GM04503 (cell line): Measurements from ENCODE around the gene CFAP74.

ENCODE experiments used
- DNase-seq: peaks from one replicate; pipeline ENCODE4 v3.0.0-alpha.2; 2012; ENCODE audit warnings: low read depth

CFAP74 gene

DNA sequence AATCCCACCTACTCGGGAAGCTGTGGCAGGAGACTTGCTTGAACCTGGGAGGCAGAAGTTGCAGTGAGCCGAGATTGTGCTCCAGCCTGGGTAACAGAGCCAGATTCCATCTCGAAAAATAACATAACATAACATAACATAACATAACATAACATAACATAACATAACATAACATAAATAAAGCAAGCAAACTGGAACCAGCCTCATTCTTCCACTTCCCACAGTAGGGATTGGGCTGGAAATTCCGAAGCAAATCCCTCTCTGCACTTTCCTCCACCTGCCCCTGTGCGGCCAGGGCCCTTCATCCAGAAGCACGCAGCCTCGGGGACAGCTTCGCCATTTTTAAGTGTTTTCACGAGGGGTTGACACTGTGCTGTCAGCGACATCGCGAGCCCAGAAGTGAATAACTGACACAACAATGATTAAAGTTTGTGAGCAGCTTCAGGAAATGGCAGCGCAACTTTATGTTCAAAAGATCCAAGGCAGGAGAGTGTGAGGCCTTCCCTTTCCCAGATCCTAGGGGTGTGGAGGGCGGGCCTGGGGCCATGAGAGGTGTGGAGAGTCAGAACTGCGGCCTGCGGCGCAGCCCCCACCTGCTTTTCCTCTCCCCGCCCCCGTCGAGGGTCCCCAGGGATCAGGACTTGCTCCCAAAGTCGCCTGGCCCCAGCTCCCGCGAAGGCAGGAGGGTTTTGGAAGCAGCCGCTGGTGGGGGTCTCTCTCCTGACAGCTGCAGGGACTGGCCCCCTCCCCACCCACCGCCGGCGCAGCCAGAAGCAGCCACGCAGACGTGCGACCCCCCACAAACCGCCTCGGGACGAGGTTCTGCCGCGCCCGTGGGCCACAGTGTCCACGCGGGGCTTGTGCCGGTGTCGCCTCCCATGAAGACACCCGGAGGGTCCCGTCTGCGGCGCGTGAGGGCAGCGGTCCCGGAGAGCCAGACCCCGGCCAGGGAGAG is 14.9 kb upstream of the CFAP74 start:
- no peak for DNase-seq

DNA sequence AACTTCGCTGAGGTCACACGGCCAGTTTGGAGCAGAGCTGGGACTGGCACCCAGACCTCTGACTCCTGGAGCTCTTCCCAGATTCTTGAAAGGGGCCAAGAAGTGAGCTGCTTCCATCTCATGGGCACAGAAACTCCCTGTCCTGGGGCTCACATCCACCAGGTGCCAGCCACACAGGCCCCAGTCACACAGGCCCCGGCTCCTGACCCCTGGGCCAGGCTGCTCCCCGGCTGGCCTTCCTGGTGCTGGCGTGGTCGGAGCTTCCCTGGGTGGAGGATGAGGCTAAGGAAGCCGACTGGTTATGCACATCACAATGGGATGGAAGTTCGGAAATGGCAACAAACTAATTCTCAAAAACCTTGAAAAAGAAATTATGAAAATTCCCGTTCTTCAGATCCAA is 12.5 kb upstream of the CFAP74 start:
- DNase-seq = no peak

DNA sequence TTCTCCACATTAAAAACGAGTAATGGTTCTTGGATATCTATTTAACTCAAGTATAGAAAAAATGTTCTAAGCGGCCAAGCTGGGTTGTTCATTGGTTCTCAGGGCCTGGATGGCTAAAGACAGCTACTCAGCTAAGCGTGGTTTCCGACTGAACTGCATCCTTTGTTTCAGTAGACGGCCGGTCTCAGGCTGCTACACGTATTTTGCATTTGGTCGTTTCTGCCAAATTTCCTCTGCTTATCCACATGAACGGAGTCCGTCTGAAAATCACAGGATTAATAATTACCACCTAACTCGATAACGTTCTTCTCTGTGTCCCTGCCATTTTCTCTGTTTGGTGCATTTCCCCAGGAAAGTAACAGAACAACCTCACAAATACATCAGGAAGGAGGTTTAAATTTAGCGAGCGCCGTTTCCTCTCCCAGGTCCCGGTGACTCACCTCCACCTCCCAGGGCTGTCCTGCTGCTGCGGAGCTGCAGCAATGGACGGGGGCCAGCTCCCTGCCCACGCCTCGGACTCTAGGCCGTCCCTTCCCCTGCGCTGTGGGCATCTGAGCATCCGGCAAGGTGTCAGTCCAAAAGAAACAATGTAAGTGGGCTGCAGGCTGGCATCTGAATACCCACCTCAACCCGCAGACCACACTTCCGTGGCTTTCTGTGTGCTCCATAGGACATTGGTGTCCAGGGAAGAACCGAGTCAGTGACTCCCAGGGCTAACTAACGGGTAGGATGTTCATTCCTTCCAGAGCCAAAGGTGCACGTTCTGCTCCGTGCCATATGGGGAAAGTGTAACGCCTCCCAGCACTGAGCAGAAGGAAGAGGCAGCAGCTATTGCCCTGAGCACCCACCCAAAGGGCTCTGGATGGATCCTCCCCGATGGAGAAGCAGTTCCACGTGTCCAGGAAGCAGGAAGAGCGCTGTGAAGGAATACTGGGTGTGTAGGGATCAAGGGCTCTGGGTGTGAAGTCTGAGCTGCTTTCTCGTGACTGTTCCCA is 11.5 kb upstream of the CFAP74 start:
- DNase-seq = no peak

GRCh38 chr1:2014181-2014580 is 10.6 kb upstream of the CFAP74 start:
- DNase-seq = no peak

DNA sequence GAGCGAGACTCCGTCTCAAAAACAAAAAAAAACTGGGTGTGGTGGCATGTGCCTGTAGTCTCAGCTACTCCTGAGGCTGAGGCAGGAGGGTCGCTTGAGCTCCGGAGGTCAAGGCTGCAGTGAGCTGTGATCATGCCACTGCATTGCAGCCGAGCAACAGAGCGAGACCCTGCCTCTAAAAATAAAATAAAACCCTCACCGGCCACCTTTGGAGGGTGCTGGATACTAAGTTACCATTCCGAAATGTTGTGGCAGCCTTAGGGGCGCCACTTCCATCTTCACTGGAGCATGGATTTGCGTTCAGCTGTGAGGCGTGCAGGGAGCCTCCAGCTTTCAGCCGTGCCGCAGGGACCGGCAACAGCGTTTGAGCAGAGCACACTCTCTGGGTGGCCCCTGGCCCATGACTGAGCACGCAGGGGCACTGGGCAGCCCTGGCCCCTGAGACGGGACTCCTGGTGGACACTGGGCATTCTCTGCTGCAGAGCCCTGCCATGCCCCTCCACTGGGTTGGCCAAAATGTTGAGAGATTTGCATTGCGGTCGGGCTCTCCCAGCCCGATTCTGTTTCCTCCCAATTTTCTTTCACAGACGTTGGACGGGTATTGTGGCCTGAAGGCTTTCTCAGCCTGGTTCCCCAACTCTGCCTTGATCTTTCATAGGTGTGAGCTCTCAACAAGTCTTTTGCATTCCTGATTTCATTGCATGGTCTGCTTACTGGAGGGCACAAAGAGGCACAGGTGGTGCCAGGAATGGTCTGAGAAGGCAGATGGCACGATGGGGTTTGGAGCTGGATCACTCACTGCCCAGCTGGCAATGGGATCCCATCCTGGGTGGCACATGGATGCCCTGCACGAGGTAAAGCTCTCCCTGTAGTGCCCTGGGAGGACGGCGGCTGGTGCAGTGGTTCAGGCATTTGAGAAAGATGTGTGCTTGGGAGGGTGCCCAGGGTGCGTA is 5.8 kb upstream of the CFAP74 start:
- no peak for DNase-seq

DNA sequence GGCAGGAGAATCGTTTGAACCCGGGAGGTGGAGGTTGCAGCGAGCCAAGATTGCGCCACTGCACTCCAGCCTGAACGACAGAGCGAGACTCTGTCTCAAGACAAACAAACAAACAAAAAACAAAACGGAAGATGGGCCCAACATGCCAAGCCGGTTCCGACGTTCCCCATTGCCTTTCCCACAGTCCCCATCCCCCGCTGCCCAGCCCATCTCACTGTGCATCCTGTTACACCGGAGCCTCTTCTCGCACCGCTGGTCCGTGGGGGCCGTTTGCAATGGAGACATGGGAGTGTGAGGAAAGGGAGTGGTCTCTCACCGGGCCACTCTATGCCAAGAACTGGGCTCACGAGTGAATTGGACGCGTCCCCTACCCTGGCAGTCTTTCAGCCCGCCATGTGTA is 1.3 kb upstream of the CFAP74 start:
- DNase-seq = no peak

DNA sequence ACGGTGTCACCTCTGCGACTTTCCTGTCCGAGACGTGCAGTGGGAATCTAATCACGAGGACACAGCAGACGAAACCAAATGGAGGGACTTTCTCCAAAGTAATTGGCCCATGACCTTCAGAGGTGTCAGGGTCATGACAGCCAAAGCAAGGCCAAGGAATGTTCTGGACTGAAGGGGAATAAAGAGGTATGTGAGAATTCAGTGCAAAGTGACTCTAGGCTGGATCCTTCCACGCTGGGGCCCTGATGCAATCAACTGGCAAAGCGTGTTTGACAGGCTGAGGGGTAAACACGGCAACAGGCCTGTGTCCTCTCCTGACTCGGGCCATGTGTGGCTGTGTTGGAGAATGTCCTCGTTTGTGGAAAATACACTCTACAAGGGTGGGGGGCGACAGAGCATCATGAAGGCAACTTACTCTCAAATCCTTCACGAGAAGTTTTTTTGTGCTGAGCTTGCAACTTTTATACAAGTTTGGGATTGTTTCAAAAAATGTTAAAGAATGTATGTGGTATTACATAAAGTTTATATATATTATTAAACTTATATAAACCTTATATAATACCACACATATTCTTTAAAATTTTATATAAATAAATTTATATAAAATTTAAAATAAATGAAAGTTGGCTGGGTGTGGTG is 1.7 kb downstream of the CFAP74 start:
- no peak for DNase-seq

- DNase-seq = no peak
Measured at GRCh38 chr1:2000850-2001249, 2.7 kb downstream of the CFAP74 start.

- DNase-seq = no peak
Measured at GRCh38 chr1:2000432-2000831, 3.2 kb downstream of the CFAP74 start.

- no peak for DNase-seq
Measured at GRCh38 chr1:1997576-1997975, 6.0 kb downstream of the CFAP74 start.

- DNase-seq = no peak
Measured at GRCh38 chr1:1996207-1996651, 7.4 kb downstream of the CFAP74 start.

DNA sequence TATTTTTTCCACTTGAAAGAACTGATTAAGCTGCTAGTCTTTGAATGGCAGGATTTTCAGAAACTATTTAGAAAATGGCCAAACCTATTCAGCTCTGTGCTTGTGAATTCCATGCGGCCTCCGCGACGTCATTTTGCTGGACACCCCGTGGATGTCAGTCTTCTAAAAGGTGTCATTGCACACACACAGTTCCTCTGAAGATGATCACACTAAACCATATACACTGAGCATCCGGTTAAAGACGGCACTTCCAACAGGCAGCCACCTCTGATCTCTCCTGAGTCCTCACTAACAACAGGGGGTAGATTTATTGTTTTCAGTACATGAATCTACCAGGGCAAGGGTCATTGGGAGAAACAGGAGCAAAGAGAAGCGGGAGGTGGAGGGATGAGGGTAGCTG is 9.1 kb downstream of the CFAP74 start:
- DNase-seq = no peak

- DNase-seq = no peak
Measured at GRCh38 chr1:1990222-1990621, 13.4 kb downstream of the CFAP74 start.

DNA sequence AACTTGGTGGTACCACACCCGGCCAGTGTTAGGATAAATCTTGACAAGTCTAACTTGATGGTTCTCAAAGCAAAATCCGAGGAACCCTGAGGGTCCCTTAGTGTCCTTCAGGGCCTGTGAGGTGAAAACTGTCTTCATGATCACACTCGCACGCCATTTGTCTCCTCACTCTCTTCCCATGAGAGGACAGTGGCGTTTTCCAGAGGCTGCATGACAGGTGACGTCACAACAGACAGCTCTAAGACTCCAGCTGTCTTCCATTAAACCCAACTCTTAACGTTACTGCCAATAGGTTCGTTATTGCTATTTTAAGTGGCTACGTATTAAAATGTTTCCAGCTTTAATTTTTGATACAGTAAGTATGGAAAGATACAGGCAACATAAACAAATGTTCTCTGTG is 13.8 kb downstream of the CFAP74 start:
- DNase-seq = no peak

- DNase-seq = no peak
Measured at GRCh38 chr1:1989102-1989542, 14.5 kb downstream of the CFAP74 start.

DNA sequence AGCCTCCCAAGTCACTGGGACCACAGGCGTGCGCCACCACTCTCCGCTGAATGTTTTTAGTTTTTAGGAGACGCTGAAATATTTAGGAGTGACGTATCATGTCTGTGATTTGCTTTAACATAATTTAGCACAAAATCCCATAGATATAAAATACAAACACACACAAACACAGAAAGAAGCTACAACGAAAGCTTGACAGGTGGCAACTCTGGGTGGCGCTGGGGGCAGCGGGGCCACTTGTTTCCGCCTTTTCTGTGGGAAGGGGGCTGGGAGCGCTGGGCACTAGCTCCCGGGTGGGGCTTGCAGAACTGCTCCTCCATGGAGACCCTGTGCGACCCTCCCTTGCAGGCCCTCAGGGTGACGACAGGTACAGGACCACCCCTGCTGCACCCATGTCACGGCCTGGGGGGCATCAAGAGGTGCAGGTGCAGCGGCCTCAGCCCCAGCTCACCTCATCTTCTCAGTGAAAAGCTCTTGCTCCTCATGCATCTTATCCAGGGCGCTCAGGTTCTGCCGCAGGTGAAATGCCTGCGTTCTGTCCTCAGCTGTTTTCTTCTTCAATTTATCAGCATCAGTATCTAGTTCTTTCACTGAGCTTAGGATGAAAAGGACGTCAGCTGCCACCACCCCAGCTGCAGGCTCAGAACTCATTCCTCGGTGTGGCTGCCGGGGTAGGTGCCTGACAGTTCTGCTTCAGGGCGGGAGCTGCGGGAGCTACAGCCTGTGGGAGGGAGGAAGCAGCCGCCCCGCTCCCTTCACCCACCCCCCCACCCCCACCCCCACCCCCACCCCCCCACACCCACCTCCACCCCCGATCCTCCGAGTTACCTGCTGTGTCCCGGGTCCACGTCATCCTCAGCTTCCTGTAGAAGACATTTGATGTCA is 15.3 kb downstream of the CFAP74 start:
- no peak for DNase-seq

- no peak for DNase-seq
Measured at GRCh38 chr1:1987142-1987510, 16.5 kb downstream of the CFAP74 start.

GRCh38 chr1:1986451-1987141 is 17.0 kb downstream of the CFAP74 start:
- DNase-seq = no peak

DNA sequence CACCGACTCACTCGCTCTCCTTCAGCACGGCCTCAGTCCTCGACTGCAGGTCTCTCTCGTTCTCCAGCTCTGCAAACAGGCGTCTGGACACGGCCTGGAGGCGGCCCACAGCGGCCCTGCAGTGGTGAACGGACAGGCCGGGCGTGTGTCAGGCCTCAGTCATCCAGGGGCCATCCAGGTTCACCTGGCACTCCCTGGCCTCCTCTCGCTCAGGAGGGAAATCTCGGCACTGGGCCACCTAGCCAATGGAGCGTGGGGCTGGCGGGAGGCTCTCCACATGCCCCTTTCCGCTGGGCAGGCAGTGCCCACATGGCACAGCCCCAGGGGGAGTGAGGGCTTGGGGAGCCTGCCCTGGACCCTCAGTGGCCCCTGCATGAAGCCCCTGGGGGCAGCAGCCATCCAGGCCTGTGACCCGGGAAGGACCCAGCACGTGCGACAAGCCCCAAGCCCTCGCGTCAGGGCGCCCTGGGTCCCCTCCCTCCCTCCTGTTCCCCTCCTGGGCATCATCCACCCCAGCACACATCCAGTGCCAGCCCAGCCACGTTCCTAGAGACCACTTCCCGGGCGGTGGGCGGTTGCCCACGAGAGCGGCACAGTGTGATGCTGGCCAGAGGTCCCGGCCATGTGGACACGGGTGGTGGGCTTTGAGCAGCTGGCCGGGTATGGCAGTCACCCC is 18.1 kb downstream of the CFAP74 start:
- no peak for DNase-seq
